MCF 10A (cell line): ENCODE results near the gene MINDY1. TPM values are rescaled to one million over a fixed set of nuclear protein-coding genes. Genes with fewer than 3 reads are reported as not detected.

Experiments
- BruUV-seq: library from RNA; stranded (reverse); fragments of 400-500 nt; replicated peaks from 2 replicates; lab custom pipeline; 2021; lab: Mats Ljungman, UMichigan
- CTCF ChIA-PET: fragments of 300-600 bp; sonication (Branson Sonifier 250); formaldehyde crosslinking; extraction: SDS; loops from one replicate; lab custom pipeline; 2021; ENCODE audit warnings: antibody characterized with exemption, inconsistent platforms; lab: Yijun Ruan, JAX
- POLR2A ChIA-PET: fragments of 300-600, 350-650 bp; sonication (Branson Sonifier 250); formaldehyde crosslinking; extraction: SDS; loops from one replicate; lab custom pipeline; 2020; ENCODE audit warnings: antibody characterized with exemption, inconsistent platforms; lab: Yijun Ruan, JAX
- DNase-seq: peaks from one replicate; pipeline ENCODE4 v3.0.0-alpha.2; 2018; ENCODE audit not compliant: unreplicated experiment
- H3K27ac Mint-ChIP-seq: one replicate; pipeline ENCODE4 v1.8.0; 2022; ENCODE audit warnings: mild to moderate bottlenecking, low read depth, mixed read lengths; ENCODE audit not compliant: unreplicated experiment
- H3K27me3 Mint-ChIP-seq: one replicate; pipeline ENCODE4 v1.8.0; 2022; ENCODE audit warnings: mixed read lengths; ENCODE audit not compliant: insufficient read depth, unreplicated experiment
- H3K36me3 Mint-ChIP-seq: one replicate; pipeline ENCODE4 v1.8.0; 2022; ENCODE audit warnings: mild to moderate bottlenecking, moderate library complexity, mixed read lengths; ENCODE audit not compliant: insufficient read depth, unreplicated experiment
- H3K4me1 Mint-ChIP-seq: one replicate; pipeline ENCODE4 v1.8.0; 2022; ENCODE audit warnings: mixed read lengths; ENCODE audit not compliant: insufficient read depth, unreplicated experiment
- H3K4me3 Mint-ChIP-seq: one replicate; pipeline ENCODE4 v1.8.0; 2022; ENCODE audit warnings: mild to moderate bottlenecking, moderate library complexity, mixed read lengths; ENCODE audit not compliant: unreplicated experiment
- H3K9me3 Mint-ChIP-seq: one replicate; pipeline ENCODE4 v1.8.0; 2022; ENCODE audit warnings: mixed read lengths; ENCODE audit not compliant: unreplicated experiment
- intact Hi-C: fragments of 100-400 bp; cut with micrococcal nuclease; formaldehyde crosslinking; loops from 2 replicates; pipeline ENCODE4 v1.14.1; 2022
- total RNA-seq: library from RNA; stranded (reverse); gene quantifications from 2 replicates; pipeline ENCODE4 v1.2.3, GENCODE V29; 2022
- TF ChIP-seq, protein P1 (sequence below): fragments of 200-600 bp; IDR thresholded peaks from one replicate; pipeline ENCODE4 v1.8.0; 2022; ENCODE audit warnings: antibody characterized with exemption, mild to moderate bottlenecking; ENCODE audit not compliant: unreplicated experiment

MINDY1 gene
- total RNA-seq, 1 experiment from 2014 or later, result 8.9 TPM

DNA sequence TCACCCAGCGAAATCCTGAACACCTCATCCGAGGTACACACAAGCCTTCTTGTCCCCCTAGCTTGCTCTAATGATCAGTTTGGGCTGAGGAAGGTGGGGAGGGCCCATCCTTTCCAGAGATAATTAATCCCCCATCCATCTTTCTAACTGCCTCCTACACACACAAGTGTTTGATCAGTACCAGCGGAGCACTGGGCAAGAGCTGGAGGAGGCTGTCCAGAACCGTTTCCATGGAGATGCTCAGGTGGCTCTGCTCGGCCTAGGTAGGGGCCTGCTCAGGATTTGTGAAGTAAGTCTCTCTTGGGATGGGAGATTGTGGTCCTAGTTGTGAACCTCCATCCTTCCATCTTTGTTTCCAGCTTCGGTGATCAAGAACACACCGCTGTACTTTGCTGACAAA lies 18.8 kb downstream of the MINDY1 start:
- Mint-ChIP-seq H3K27me3 (no peaks in the 10 kb centered on the region), H3K36me3 (no peaks in the 10 kb centered on the region), H3K9me3 (no peaks in the 10 kb centered on the region), H3K27ac (no peak overlapping the region), H3K4me1 (peaks cover 8% of the 10 kb centered on the region), H3K4me3 (no peak overlapping the region)
- ChIA-PET CTCF (interaction anchor here (1.6 to 14.2 kb wide), 4 partner anchors 9 to 427 kb away, joined by 6 to 302 read pairs (median 32); partner anchors contain the start of gene MINDY1), POLR2A (no interaction called here)
- no TSS peak for BruUV-seq
- intact Hi-C loops, result no loop called here
- TF ChIP-seq, protein P1, sequence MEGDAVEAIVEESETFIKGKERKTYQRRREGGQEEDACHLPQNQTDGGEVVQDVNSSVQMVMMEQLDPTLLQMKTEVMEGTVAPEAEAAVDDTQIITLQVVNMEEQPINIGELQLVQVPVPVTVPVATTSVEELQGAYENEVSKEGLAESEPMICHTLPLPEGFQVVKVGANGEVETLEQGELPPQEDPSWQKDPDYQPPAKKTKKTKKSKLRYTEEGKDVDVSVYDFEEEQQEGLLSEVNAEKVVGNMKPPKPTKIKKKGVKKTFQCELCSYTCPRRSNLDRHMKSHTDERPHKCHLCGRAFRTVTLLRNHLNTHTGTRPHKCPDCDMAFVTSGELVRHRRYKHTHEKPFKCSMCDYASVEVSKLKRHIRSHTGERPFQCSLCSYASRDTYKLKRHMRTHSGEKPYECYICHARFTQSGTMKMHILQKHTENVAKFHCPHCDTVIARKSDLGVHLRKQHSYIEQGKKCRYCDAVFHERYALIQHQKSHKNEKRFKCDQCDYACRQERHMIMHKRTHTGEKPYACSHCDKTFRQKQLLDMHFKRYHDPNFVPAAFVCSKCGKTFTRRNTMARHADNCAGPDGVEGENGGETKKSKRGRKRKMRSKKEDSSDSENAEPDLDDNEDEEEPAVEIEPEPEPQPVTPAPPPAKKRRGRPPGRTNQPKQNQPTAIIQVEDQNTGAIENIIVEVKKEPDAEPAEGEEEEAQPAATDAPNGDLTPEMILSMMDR, result no peak
- no peak for DNase-seq

DNA sequence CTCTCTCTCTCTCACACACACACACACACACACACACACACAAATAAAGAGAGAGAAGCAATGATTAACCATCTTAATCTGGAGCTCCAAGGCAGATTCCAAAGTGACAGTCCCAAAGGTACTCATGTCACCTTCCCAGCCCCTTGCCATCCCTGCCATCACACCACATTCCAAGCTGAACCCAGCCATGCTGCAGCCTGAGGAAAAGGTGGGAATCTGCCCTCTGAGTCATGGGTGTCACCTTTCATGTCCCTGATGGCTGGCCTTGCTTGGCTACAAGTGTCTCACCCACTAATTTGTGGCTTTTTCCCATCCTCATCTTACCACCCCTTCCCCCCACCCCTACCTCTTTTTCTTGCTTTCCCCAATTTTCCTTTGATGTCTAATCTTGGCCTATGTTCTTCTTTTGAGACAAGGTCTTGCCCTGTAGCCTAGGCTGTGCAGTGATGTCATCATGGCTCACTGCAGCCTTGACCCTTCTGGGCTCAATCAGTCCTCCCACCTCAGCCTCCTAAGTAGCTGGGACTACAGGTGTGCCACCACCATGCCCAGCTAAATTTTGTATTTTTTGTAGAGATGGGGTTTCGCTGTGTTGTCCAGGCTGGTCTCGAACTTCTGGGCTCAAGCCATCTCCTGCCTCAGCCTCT lies 21.4 kb downstream of the MINDY1 start:
- Mint-ChIP-seq H3K4me3 (no peak overlapping the region), H3K9me3 (no peaks in the 10 kb centered on the region), H3K4me1 (peaks cover 25% of the 10 kb centered on the region), H3K27me3 (no peaks in the 10 kb centered on the region), H3K27ac (no peak overlapping the region), H3K36me3 (no peaks in the 10 kb centered on the region)
- no TSS peak for BruUV-seq
- DNase-seq, result no peak
- POLR2A ChIA-PET, result interaction anchor here (0.7 to 1.8 kb wide), 10 partner anchors 9 to 434 kb away, joined by 3 to 5 read pairs (median 3); partner anchors contain the start of gene MINDY1
- CTCF ChIA-PET, result interaction anchor here (0.6 to 14.2 kb wide), 7 partner anchors 11 to 837 kb away, joined by 3 to 302 read pairs (median 3); partner anchors contain the start of gene MINDY1
- intact Hi-C loops, result no loop called here
- TF ChIP-seq, protein P1, result no peak

DNA sequence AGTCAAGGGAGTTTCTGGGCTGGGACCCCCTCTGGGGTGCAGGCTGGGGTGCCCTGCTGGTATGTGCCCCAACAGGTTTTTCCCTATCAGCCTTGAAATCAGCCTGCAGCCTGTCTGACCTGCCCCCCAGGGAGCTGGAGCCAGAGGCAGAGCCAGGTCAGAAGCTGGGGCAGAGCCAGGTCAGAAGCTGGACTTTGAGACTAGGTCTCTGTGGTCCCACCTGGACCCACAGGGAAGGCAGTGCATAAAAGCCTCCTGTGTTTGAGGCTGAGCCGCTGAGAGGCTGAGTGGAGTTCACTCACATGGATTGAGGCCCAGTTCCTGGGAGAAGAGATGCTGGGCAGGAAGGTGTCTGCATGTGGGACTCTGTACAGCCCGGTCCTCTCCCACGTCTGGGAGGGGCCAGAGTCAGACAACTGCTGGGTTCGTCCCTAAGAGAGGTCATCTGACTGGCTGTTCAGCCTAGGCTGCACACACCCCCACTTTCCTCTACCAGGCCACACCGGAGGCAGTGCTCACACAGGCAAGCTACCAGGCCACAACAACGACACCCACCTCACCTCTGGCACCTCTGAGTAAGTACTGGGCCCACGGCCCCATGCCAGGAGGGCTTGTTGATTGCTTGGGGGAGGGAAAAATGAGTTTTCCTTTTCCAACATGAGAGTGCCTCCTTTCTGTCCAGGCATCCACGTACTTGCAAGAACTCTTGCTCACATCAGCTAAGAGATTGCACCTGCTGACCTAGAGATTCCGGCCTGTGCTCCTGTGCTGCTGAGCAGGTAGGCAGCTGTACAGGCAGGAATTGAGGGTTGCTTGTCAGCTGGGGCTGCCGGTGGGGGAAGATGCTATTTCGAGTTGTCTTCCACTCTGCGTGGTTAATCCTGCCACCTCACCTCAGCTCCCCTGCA lies 24.6 kb downstream of the MINDY1 start, which contains the start of gene ANXA9:
Gene ANXA9 (plus strand): TSS at position 488 of the 908 bp plus-strand sequence. CDS start 814 bp downstream, outside the sequence.
- no peaks in the 10 kb centered on the region for H3K9me3 Mint-ChIP-seq
- H3K27me3 Mint-ChIP-seq, result no peaks in the 10 kb centered on the region
- H3K27ac Mint-ChIP-seq, result peak within 1 kb of the TSS; percentile 20
- H3K4me1 Mint-ChIP-seq, result peaks cover 33% of the 10 kb centered on the region
- no peaks in the 10 kb centered on the region for H3K36me3 Mint-ChIP-seq
- DNase-seq, result no peak
- ChIA-PET POLR2A (interaction anchor here (0.7 to 3.6 kb wide), 11 partner anchors 8 to 494 kb away, joined by 3 to 41 read pairs (median 5); partner anchors contain the start of gene MINDY1), CTCF (interaction anchor here (0.6 to 14.2 kb wide), 7 partner anchors 15 to 422 kb away, joined by 4 to 302 read pairs (median 5); partner anchors contain the start of gene MINDY1)
- H3K4me3 Mint-ChIP-seq, result no peak within 1 kb of the TSS
- TF ChIP-seq, protein P1, result no peak
- intact Hi-C loops, result loop anchor here (5.0 kb wide), 1 partner anchor 430 kb away; no protein-coding TSS in a partner anchor
- no TSS peak for BruUV-seq
